HepG2 (cell line): ENCODE data around the gene PMS1. TPM values are rescaled to one million over a fixed set of nuclear protein-coding genes. Genes with fewer than 3 reads are reported as not detected.

Experiments used
- MXD3 ChIP-seq: IDR thresholded peaks from 2 replicates; pipeline ENCODE4 v1.6.1; 2016; ENCODE audit warnings: mild to moderate bottlenecking, missing biosample characterization, missing genetic modification reagents
- NFIC ChIP-seq: IDR thresholded peaks from 2 replicates; pipeline ENCODE4 v1.6.1; 2012; ENCODE audit warnings: mild to moderate bottlenecking, low read length, inconsistent platforms
- PLSCR1 ChIP-seq: sonication (generic); formaldehyde crosslinking; IDR thresholded peaks from 2 replicates; pipeline ENCODE4 v1.5.0; 2020; ENCODE audit warnings: missing genetic modification reagents, mild to moderate bottlenecking, borderline replicate concordance
- REL ChIP-seq: sonication (generic); formaldehyde crosslinking; conservative IDR thresholded peaks from 2 replicates; pipeline ENCODE4 v1.8.0; 2022; ENCODE audit warnings: mild to moderate bottlenecking, missing genetic modification reagents, moderate library complexity
- SPEN ChIP-seq: sonication (generic); formaldehyde crosslinking; IDR thresholded peaks from 2 replicates; pipeline ENCODE4 v1.5.1; 2020; ENCODE audit warnings: low read depth, mild to moderate bottlenecking, missing genetic modification reagents
- SRY ChIP-seq: sonication (generic); formaldehyde crosslinking; IDR thresholded peaks from 2 replicates; pipeline ENCODE4 v1.8.0; 2022; ENCODE audit warnings: mild to moderate bottlenecking, missing genetic modification reagents
- ZBTB4 ChIP-seq: sonication (generic); formaldehyde crosslinking; IDR thresholded peaks from 2 replicates; pipeline ENCODE4 v1.4.0; 2020; ENCODE audit warnings: missing genetic modification reagents, mild to moderate bottlenecking, borderline replicate concordance
- ZBTB7A ChIP-seq: sonication (generic); formaldehyde crosslinking; IDR thresholded peaks from 2 replicates; pipeline ENCODE4 v1.8.0; 2022; ENCODE audit warnings: mild to moderate bottlenecking, missing genetic modification reagents
- ZNF691 ChIP-seq: sonication (generic); formaldehyde crosslinking; IDR thresholded peaks from 2 replicates; pipeline ENCODE4 v1.4.0; 2020; ENCODE audit warnings: missing genetic modification reagents, low read depth, mild to moderate bottlenecking, borderline replicate concordance
- polyA plus RNA-seq, 8 experiments: library from polyadenylated mRNA; depleted of rRNA in 3 of 8; stranded (reverse) in 7 of 8; unstranded in 1 of 8; fragments of >200 nt; fragmentation: Illumina TruSeq in 4 of 8; extraction: Trizol in 4 of 8; gene quantifications; 2 replicates each; pipeline versions ENCODE4 v1.2.1 to v1.2.3, GENCODE V29; 2011 to 2016; ENCODE audit warnings: low read depth in 4 of 8, missing spikeins in 1 of 8, mixed read lengths in 1 of 8; ENCODE audit not compliant: insufficient read depth in 1 of 8
- total RNA-seq, 5 experiments: library from RNA; depleted of rRNA; stranded (reverse); fragments of >200 nt; fragmentation: Illumina TruSeq; extraction: Trizol; gene quantifications; 2 replicates each; pipeline ENCODE4 v1.2.3, GENCODE V29; 2016; ENCODE audit warnings: low read depth in 1 of 5
- TF ChIP-seq, protein P1 (sequence below), 2 experiments: fragments of 450-650 bp in 1 of 2; sonication (generic) in 1 of 2; formaldehyde crosslinking in 1 of 2; IDR thresholded peaks; 2 replicates each; pipeline versions ENCODE4 v1.6.1 to v1.8.0; 2016 to 2022; ENCODE audit warnings: antibody characterized with exemption in 1 of 2, mild to moderate bottlenecking in 1 of 2, missing genetic modification reagents in 1 of 2
- TF ChIP-seq, protein P2 (sequence below): IDR thresholded peaks from 2 replicates; pipeline ENCODE4 v1.6.1; 2016; ENCODE audit warnings: missing biosample characterization, missing genetic modification reagents, low read depth

Gene PMS1
- total and polyA plus RNA-seq, 2 of the 13 experiments (the other 11 are each of a cell fraction or from before 2014, with no cell fraction given) = 14.6 to 39.9 TPM

DNA sequence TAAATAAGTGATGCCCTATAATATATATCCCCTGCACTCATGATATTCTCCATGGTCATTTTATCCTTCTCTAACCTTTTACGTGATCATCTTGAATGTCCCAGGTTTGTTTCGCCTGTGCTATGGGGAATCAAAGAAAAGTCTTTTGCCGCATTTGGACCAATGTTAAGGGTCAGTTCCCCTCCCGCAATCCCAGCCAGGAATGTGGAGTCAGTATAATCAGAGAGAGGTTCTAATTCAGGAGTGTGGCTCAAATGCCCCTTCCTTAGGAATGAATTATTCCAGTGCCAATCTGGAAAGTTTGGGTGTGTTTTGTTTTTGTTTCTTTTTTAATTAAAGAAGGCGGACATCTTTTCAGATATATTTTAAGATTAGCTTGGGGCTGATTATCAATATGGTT is 41.8 kb downstream of the PMS1 start (continued):
- TF ChIP-seq, protein P1, sequence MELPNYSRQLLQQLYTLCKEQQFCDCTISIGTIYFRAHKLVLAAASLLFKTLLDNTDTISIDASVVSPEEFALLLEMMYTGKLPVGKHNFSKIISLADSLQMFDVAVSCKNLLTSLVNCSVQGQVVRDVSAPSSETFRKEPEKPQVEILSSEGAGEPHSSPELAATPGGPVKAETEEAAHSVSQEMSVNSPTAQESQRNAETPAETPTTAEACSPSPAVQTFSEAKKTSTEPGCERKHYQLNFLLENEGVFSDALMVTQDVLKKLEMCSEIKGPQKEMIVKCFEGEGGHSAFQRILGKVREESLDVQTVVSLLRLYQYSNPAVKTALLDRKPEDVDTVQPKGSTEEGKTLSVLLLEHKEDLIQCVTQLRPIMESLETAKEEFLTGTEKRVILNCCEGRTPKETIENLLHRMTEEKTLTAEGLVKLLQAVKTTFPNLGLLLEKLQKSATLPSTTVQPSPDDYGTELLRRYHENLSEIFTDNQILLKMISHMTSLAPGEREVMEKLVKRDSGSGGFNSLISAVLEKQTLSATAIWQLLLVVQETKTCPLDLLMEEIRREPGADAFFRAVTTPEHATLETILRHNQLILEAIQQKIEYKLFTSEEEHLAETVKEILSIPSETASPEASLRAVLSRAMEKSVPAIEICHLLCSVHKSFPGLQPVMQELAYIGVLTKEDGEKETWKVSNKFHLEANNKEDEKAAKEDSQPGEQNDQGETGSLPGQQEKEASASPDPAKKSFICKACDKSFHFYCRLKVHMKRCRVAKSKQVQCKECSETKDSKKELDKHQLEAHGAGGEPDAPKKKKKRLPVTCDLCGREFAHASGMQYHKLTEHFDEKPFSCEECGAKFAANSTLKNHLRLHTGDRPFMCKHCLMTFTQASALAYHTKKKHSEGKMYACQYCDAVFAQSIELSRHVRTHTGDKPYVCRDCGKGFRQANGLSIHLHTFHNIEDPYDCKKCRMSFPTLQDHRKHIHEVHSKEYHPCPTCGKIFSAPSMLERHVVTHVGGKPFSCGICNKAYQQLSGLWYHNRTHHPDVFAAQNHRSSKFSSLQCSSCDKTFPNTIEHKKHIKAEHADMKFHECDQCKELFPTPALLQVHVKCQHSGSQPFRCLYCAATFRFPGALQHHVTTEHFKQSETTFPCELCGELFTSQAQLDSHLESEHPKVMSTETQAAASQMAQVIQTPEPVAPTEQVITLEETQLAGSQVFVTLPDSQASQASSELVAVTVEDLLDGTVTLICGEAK (IDR thresholded peaks at IDR 0.05) = no peak
- TF ChIP-seq, protein P1 (CRISPR knock-in tag; IDR thresholded peaks at IDR 0.05) = no peak
- TF ChIP-seq ZBTB4 (no peak), SPEN (CRISPR knock-in tag) (no peak), NFIC (no peak), ZBTB7A (CRISPR knock-in tag) (no peak), MXD3 (no peak), REL (CRISPR knock-in tag) (no peak), ZNF691 (CRISPR knock-in tag) (no peak), SRY (no peak), PLSCR1 (no peak)
- TF ChIP-seq, protein P2, sequence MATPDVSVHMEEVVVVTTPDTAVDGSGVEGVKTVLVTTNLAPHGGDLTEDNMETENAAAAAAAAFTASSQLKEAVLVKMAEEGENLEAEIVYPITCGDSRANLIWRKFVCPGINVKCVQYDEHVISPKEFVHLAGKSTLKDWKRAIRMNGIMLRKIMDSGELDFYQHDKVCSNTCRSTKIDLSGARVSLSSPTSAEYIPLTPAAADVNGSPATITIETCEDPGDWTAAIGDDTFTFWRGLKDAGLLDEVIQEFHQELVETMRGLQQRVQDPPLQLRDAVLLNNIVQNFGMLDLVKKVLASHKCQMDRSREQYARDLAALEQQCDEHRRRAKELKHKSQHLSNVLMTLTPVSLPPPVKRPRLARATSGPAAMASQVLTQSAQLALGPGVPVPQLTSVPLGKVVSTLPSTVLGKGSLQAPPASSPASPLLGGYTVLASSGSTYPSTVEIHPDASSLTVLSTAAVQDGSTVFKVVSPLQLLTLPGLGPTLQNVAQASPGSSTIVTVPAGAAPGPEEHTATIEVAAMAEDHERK (CRISPR knock-in tag) = no peak
- TF ChIP-seq, all 625 proteins: peak for 0
